Measurements from ENCODE around the gene HLA-B.
"Not testable (repeated sequence)": the region's sequence is repeated elsewhere in the genome, so short reads cannot be mapped to it uniquely, and the experiment has no call there.

Gene HLA-B

GRCh38 chr6:31381666-31382065, 24.7 kb upstream of the HLA-B start:
- TF ChIP-seq CTCF (IDR thresholded peaks at IDR 0.05; ENCODE audit: extremely low read depth, insufficient read depth, missing control alignments) = no peak
- in situ Hi-C loops (cut with MboI; ENCODE audit: low pct_unique_long_range_greater_than_20kb, low sequenced_read_pairs, unreplicated experiment) = no loop called here
- DNase-seq (ENCODE audit: low spot score) = no peak

- TF ChIP-seq CTCF (IDR thresholded peaks at IDR 0.05; ENCODE audit: extremely low read depth, insufficient read depth, missing control alignments) = no peak
- in situ Hi-C loops (cut with MboI; ENCODE audit: low pct_unique_long_range_greater_than_20kb, low sequenced_read_pairs, unreplicated experiment) = no loop called here
- no peak for DNase-seq (ENCODE audit: low spot score)
Measured at GRCh38 chr6:31379850-31380249, 22.9 kb upstream of the HLA-B start.

- in situ Hi-C loops (cut with MboI; ENCODE audit: low pct_unique_long_range_greater_than_20kb, low sequenced_read_pairs, unreplicated experiment) = no loop called here
- no peak for TF ChIP-seq CTCF (IDR thresholded peaks at IDR 0.05; ENCODE audit: extremely low read depth, insufficient read depth, missing control alignments)
- DNase-seq (ENCODE audit: low spot score) = no peak
Measured at GRCh38 chr6:31378721-31379103, 21.7 kb upstream of the HLA-B start.

GRCh38 chr6:31378062-31378720, 21.2 kb upstream of the HLA-B start:
- no peak for TF ChIP-seq CTCF (IDR thresholded peaks at IDR 0.05; ENCODE audit: extremely low read depth, insufficient read depth, missing control alignments)
- in situ Hi-C loops (cut with MboI; ENCODE audit: low pct_unique_long_range_greater_than_20kb, low sequenced_read_pairs, unreplicated experiment) = no loop called here
- no peak for DNase-seq (ENCODE audit: low spot score)

GRCh38 chr6:31377029-31377428, 20.1 kb upstream of the HLA-B start:
- in situ Hi-C loops (cut with MboI; ENCODE audit: low pct_unique_long_range_greater_than_20kb, low sequenced_read_pairs, unreplicated experiment) = no loop called here
- no peak for DNase-seq (ENCODE audit: low spot score)
- TF ChIP-seq CTCF (IDR thresholded peaks at IDR 0.05; ENCODE audit: extremely low read depth, insufficient read depth, missing control alignments) = no peak

GRCh38 chr6:31375699-31376098, 18.7 kb upstream of the HLA-B start:
- no peak for TF ChIP-seq CTCF (IDR thresholded peaks at IDR 0.05; ENCODE audit: extremely low read depth, insufficient read depth, missing control alignments)
- DNase-seq (ENCODE audit: low spot score) = no peak
- in situ Hi-C loops (cut with MboI; ENCODE audit: low pct_unique_long_range_greater_than_20kb, low sequenced_read_pairs, unreplicated experiment) = no loop called here

- DNase-seq (ENCODE audit: low spot score); in situ Hi-C loops (cut with MboI; ENCODE audit: low pct_unique_long_range_greater_than_20kb, low sequenced_read_pairs, unreplicated experiment): not testable (repeated sequence)
Measured at GRCh38 chr6:31374118-31374517, 17.1 kb upstream of the HLA-B start.

All from GM13977 (cell line).